IPS-11a (cell line): ENCODE data around the gene PIEZO2.
"Not testable (repeated sequence)": the region's sequence is repeated elsewhere in the genome, so short reads cannot be mapped to it uniquely, and the experiment has no call there.

Source experiments
- H3K4me3 ChIP-seq: one replicate; pipeline ENCODE4 v1.5.1; 2013; ENCODE audit warnings: low read depth, low read length, control low read depth

The PIEZO2 gene

GRCh38 chr18:10933648-10934047 lies 215.7 kb downstream of the PIEZO2 start:
- not testable (repeated sequence) for H3K4me3 ChIP-seq

- H3K4me3 ChIP-seq: no peak overlapping the region
These were observed 219.3 kb downstream of the PIEZO2 start for GRCh38 chr18:10930076-10930475.

GRCh38 chr18:10928772-10929373 lies 220.5 kb downstream of the PIEZO2 start:
- no peak overlapping the region for H3K4me3 ChIP-seq

- no peak overlapping the region for H3K4me3 ChIP-seq
These were observed 221.2 kb downstream of the PIEZO2 start for GRCh38 chr18:10928011-10928771.

- no peak overlapping the region for H3K4me3 ChIP-seq
These were observed 221.9 kb downstream of the PIEZO2 start for GRCh38 chr18:10927286-10927992.

GRCh38 chr18:10926621-10927161 lies 222.7 kb downstream of the PIEZO2 start:
- H3K4me3 ChIP-seq: no peak overlapping the region

- no peak overlapping the region for H3K4me3 ChIP-seq
These were observed 225.1 kb downstream of the PIEZO2 start for GRCh38 chr18:10924290-10924689.

- no peak overlapping the region for H3K4me3 ChIP-seq
These were observed 225.8 kb downstream of the PIEZO2 start for GRCh38 chr18:10923551-10924070.

- no peak overlapping the region for H3K4me3 ChIP-seq
These were observed 226.2 kb downstream of the PIEZO2 start for GRCh38 chr18:10923141-10923540.

- not testable (repeated sequence) for H3K4me3 ChIP-seq
These were observed 226.7 kb downstream of the PIEZO2 start for GRCh38 chr18:10922712-10923111.

- H3K4me3 ChIP-seq: not testable (repeated sequence)
These were observed 229.1 kb downstream of the PIEZO2 start for GRCh38 chr18:10920309-10920708.

GRCh38 chr18:10919851-10920250 lies 229.5 kb downstream of the PIEZO2 start:
- H3K4me3 ChIP-seq: no peak overlapping the region

GRCh38 chr18:10916865-10917264 lies 232.5 kb downstream of the PIEZO2 start:
- H3K4me3 ChIP-seq: no peak overlapping the region

GRCh38 chr18:10916387-10916786 lies 233.0 kb downstream of the PIEZO2 start:
- H3K4me3 ChIP-seq: no peak overlapping the region

- H3K4me3 ChIP-seq: not testable (repeated sequence)
These were observed 233.6 kb downstream of the PIEZO2 start for GRCh38 chr18:10915748-10916147.

GRCh38 chr18:10914610-10915009 lies 234.8 kb downstream of the PIEZO2 start:
- not testable (repeated sequence) for H3K4me3 ChIP-seq

- H3K4me3 ChIP-seq: no peak overlapping the region
These were observed 235.4 kb downstream of the PIEZO2 start for GRCh38 chr18:10913919-10914318.

GRCh38 chr18:10912790-10913545 lies 236.4 kb downstream of the PIEZO2 start:
- no peak overlapping the region for H3K4me3 ChIP-seq

GRCh38 chr18:10909724-10910123 lies 239.6 kb downstream of the PIEZO2 start:
- H3K4me3 ChIP-seq: no peak overlapping the region

- no peak overlapping the region for H3K4me3 ChIP-seq
These were observed 240.6 kb downstream of the PIEZO2 start for GRCh38 chr18:10908760-10909159.

GRCh38 chr18:10907749-10908148 lies 241.6 kb downstream of the PIEZO2 start:
- H3K4me3 ChIP-seq: no peak overlapping the region
